Calu3 (cell line): Measurements from ENCODE around the gene DNAH14. TPM values are rescaled to one million over a fixed set of nuclear protein-coding genes. Genes with fewer than 3 reads are reported as not detected.
"Not testable (repeated sequence)": the region's sequence is repeated elsewhere in the genome, so short reads cannot be mapped to it uniquely, and the experiment has no call there.

Experiments used
- BruUV-seq: library from RNA; stranded (reverse); fragments of 400-500 nt; replicated peaks from 2 replicates; lab custom pipeline; 2021; lab: Mats Ljungman, UMichigan
- CTCF ChIA-PET: fragments of 300-600 bp; sonication (Branson Sonifier 250); formaldehyde crosslinking; loops from one replicate; lab custom pipeline; 2022; ENCODE audit warnings: antibody characterized with exemption; lab: Charles Lee
- DNase-seq: peaks from one replicate; pipeline ENCODE4 v3.0.0; 2022
- H3K27ac Mint-ChIP-seq: one replicate; pipeline ENCODE4 v1.8.0; 2022; ENCODE audit warnings: mixed read lengths; ENCODE audit not compliant: unreplicated experiment
- H3K27me3 Mint-ChIP-seq: one replicate; pipeline ENCODE4 v1.8.0; 2022; ENCODE audit warnings: mixed read lengths; ENCODE audit not compliant: unreplicated experiment
- H3K36me3 Mint-ChIP-seq: one replicate; pipeline ENCODE4 v1.8.0; 2022; ENCODE audit warnings: mild to moderate bottlenecking, moderate library complexity, mixed read lengths; ENCODE audit not compliant: insufficient read depth, unreplicated experiment
- H3K4me1 Mint-ChIP-seq: one replicate; pipeline ENCODE4 v1.8.0; 2022; ENCODE audit warnings: mild to moderate bottlenecking, low read depth, mixed read lengths; ENCODE audit not compliant: unreplicated experiment
- H3K4me3 Mint-ChIP-seq: one replicate; pipeline ENCODE4 v1.8.0; 2022; ENCODE audit warnings: mild to moderate bottlenecking, low read depth, moderate library complexity, mixed read lengths; ENCODE audit not compliant: unreplicated experiment
- H3K9me3 Mint-ChIP-seq: one replicate; pipeline ENCODE4 v1.8.0; 2022; ENCODE audit warnings: low read depth, mixed read lengths; ENCODE audit not compliant: unreplicated experiment
- CTCF ChIP-seq: fragments of 200-600 bp; IDR thresholded peaks from one replicate; pipeline ENCODE4 v1.8.0; 2022; ENCODE audit warnings: antibody characterized with exemption; ENCODE audit not compliant: unreplicated experiment
- intact Hi-C: fragments of 100-400 bp; cut with micrococcal nuclease; formaldehyde crosslinking; loops from one replicate; pipeline ENCODE4 v1.10.0; 2022; ENCODE audit not compliant: unreplicated experiment
- total RNA-seq: library from RNA; stranded (reverse); gene quantifications from 2 replicates; pipeline ENCODE4 v1.2.3, GENCODE V29; 2022

DNAH14 gene
- total RNA-seq, 1 experiment from 2014 or later: 66.8 TPM

GRCh38 chr1:224932607-224933249, 3.3 kb downstream of the DNAH14 start:
- peaks cover 29% of the 10 kb centered on the region for H3K9me3 Mint-ChIP-seq
- TF ChIP-seq CTCF: no peak
- intact Hi-C loops: loop anchor here (5.0 kb wide), 1 partner anchor 65 kb away; no protein-coding TSS in a partner anchor

GRCh38 chr1:224933584-224933983, 4.1 kb downstream of the DNAH14 start:
- peaks cover 32% of the 10 kb centered on the region for H3K9me3 Mint-ChIP-seq

More at GRCh38 chr1:224932607-224933249, 3.3 kb downstream of the DNAH14 start:
- H3K4me1 Mint-ChIP-seq: no peaks in the 10 kb centered on the region
- BruUV-seq: no TSS peak
- CTCF ChIA-PET: no interaction called here
- H3K4me3 Mint-ChIP-seq: no peak overlapping the region
- no peaks in the 10 kb centered on the region for H3K27me3 Mint-ChIP-seq
- no peak overlapping the region for H3K27ac Mint-ChIP-seq
- H3K36me3 Mint-ChIP-seq: peaks cover 23% of the 10 kb centered on the region
- DNase-seq: no peak

GRCh38 chr1:224938652-224939051, 9.2 kb downstream of the DNAH14 start:
- Mint-ChIP-seq H3K27ac (no peak overlapping the region), H3K9me3 (peaks cover 30% of the 10 kb centered on the region), H3K4me3 (no peak overlapping the region), H3K36me3 (no peaks in the 10 kb centered on the region), H3K4me1 (no peaks in the 10 kb centered on the region), H3K27me3 (no peaks in the 10 kb centered on the region)
- intact Hi-C loops: no loop called here
- BruUV-seq: no TSS peak
- no peak for TF ChIP-seq CTCF
- CTCF ChIA-PET: no interaction called here
- DNase-seq: no peak

More at GRCh38 chr1:224933584-224933983, 4.1 kb downstream of the DNAH14 start:
- intact Hi-C loops: loop anchor here (5.0 kb wide), 1 partner anchor 64 kb away; no protein-coding TSS in a partner anchor
- H3K27me3 Mint-ChIP-seq: no peaks in the 10 kb centered on the region
- H3K4me1 Mint-ChIP-seq: no peaks in the 10 kb centered on the region
- BruUV-seq: no TSS peak
- no peak for DNase-seq
- H3K4me3 Mint-ChIP-seq: no peak overlapping the region
- H3K27ac Mint-ChIP-seq: no peak overlapping the region
- peaks cover 23% of the 10 kb centered on the region for H3K36me3 Mint-ChIP-seq
- no peak for TF ChIP-seq CTCF
- CTCF ChIA-PET: no interaction called here

- intact Hi-C loops: no loop called here
- Mint-ChIP-seq H3K4me1 (no peaks in the 10 kb centered on the region), H3K27ac (no peak overlapping the region), H3K4me3 (no peak overlapping the region), H3K9me3 (peaks cover 19% of the 10 kb centered on the region), H3K27me3 (no peaks in the 10 kb centered on the region), H3K36me3 (no peaks in the 10 kb centered on the region)
- no TSS peak for BruUV-seq
- DNase-seq: no peak
- no peak for TF ChIP-seq CTCF
- CTCF ChIA-PET: no interaction called here
These were observed 10.5 kb downstream of the DNAH14 start for GRCh38 chr1:224939844-224940425.

- BruUV-seq, H3K27me3 Mint-ChIP-seq, DNase-seq, H3K4me1 Mint-ChIP-seq, CTCF ChIA-PET, intact Hi-C loops, H3K27ac Mint-ChIP-seq, H3K4me3 Mint-ChIP-seq, H3K36me3 Mint-ChIP-seq: not testable (repeated sequence)
- peaks cover 19% of the 10 kb centered on the region for H3K9me3 Mint-ChIP-seq
These were observed 11.3 kb downstream of the DNAH14 start for GRCh38 chr1:224940735-224941134.

GRCh38 chr1:224945651-224946348, 16.3 kb downstream of the DNAH14 start:
- H3K36me3 Mint-ChIP-seq, CTCF ChIA-PET, DNase-seq, H3K4me3 Mint-ChIP-seq, H3K27ac Mint-ChIP-seq, BruUV-seq, H3K27me3 Mint-ChIP-seq, H3K4me1 Mint-ChIP-seq, intact Hi-C loops: not testable (repeated sequence)
- H3K9me3 Mint-ChIP-seq: peaks cover 12% of the 10 kb centered on the region
